HCT116 (cell line): ENCODE measurements around the gene G3BP1.

ENCODE experiments used
- ELF1 ChIP-seq: IDR thresholded peaks from 2 replicates; pipeline ENCODE4 v1.6.1; 2012; ENCODE audit warnings: low read depth, borderline replicate concordance
- EZH2 ChIP-seq: fragments of 200-600 bp; sonication (generic); IDR thresholded peaks from 2 replicates; pipeline ENCODE4 v1.6.1; 2017; ENCODE audit warnings: antibody characterized with exemption, mixed run types
- EZH2phosphoT487 ChIP-seq: fragments of 200-600 bp; IDR thresholded peaks from 2 replicates; pipeline ENCODE4 v1.6.1; 2018; ENCODE audit warnings: antibody characterized with exemption, borderline replicate concordance
- JUND ChIP-seq: IDR thresholded peaks from 2 replicates; pipeline ENCODE4 v1.6.1; 2012
- POLR2A ChIP-seq: IDR thresholded peaks from 2 replicates; pipeline ENCODE4 v1.7.0; 2011; ENCODE audit warnings: borderline replicate concordance; ENCODE audit not compliant: insufficient read depth, insufficient read length; ENCODE audit errors: extremely low read depth
- RAD21 ChIP-seq: IDR thresholded peaks from 2 replicates; pipeline ENCODE4 v1.6.1; 2012; ENCODE audit warnings: low read depth, mild to moderate bottlenecking
- SIN3A ChIP-seq: IDR thresholded peaks from 2 replicates; pipeline ENCODE4 v1.6.1; 2012; ENCODE audit warnings: low read depth
- SRF ChIP-seq: IDR thresholded peaks from 2 replicates; pipeline ENCODE4 v1.6.1; 2012; ENCODE audit warnings: low read depth
- YY1 ChIP-seq: IDR thresholded peaks from 2 replicates; pipeline ENCODE4 v1.6.1; 2011; ENCODE audit warnings: low read length, low read depth, moderate library complexity, mild to moderate bottlenecking; ENCODE audit not compliant: insufficient replicate concordance; ENCODE audit errors: extremely low read depth
- TF ChIP-seq, protein P1 (sequence below), 3 experiments: fragments of 200-600 bp in 1 of 3; sonication (generic) in 1 of 3; IDR thresholded peaks in 2 of 3; conservative IDR thresholded peaks in 1 of 3; 2 replicates each; pipeline ENCODE4 v1.5.1; 2012 to 2017; ENCODE audit warnings: low read depth in 2 of 3, low read length in 2 of 3, antibody characterized with exemption in 1 of 3, borderline replicate concordance in 1 of 3, control low read depth in 1 of 3, mild to moderate bottlenecking in 1 of 3, mixed read lengths in 1 of 3, mixed run types in 1 of 3, moderate library complexity in 1 of 3; ENCODE audit not compliant: insufficient read depth in 1 of 3
- TF ChIP-seq, protein P2 (sequence below): IDR thresholded peaks from 2 replicates; pipeline ENCODE4 v1.6.1; 2012; ENCODE audit warnings: low read depth
- TF ChIP-seq, protein P3 (sequence below): IDR thresholded peaks from 2 replicates; pipeline ENCODE4 v1.6.1; 2012

DNA sequence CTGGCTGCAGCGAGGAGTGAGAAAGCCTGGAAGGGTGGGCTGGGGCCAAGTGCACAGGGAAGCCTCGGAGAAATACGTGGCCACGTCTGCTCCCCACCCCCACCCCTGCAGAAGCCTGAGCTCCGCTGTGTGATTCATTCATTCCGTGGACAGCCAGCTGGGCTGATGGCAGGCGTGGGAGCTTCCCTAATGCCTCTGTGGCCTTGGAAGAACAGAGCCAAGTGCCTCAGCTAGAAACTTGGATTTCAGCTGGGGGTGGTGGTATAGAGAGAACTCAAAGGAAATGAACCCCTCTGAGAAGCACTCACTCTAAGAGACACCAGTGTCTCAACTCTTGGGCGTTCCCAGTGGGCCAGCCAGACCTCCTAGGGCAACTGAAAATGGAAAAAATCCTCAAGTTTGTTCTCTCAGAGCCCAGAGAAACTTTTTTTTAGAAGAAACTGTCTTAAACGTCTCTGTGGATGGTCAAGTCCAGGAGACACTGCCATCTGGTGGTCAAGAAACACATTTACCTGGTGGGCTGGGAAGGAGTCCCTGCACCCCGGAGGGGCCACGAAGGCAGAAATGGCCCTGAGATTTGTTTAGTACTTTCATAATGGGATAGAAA, 31.3 kb upstream of the G3BP1 start:
- TF ChIP-seq, protein P1, sequence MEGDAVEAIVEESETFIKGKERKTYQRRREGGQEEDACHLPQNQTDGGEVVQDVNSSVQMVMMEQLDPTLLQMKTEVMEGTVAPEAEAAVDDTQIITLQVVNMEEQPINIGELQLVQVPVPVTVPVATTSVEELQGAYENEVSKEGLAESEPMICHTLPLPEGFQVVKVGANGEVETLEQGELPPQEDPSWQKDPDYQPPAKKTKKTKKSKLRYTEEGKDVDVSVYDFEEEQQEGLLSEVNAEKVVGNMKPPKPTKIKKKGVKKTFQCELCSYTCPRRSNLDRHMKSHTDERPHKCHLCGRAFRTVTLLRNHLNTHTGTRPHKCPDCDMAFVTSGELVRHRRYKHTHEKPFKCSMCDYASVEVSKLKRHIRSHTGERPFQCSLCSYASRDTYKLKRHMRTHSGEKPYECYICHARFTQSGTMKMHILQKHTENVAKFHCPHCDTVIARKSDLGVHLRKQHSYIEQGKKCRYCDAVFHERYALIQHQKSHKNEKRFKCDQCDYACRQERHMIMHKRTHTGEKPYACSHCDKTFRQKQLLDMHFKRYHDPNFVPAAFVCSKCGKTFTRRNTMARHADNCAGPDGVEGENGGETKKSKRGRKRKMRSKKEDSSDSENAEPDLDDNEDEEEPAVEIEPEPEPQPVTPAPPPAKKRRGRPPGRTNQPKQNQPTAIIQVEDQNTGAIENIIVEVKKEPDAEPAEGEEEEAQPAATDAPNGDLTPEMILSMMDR (IDR thresholded peaks at IDR 0.05 in 2 of 3, conservative IDR thresholded peaks at IDR 0.05 in 1 of 3; ENCODE audit: borderline replicate concordance in 1 of 3, insufficient read depth in 1 of 3, low read depth in 2 of 3, low read length in 2 of 3) = peak in 2 of 3 experiments; percentile 82 to 96; a peak in 4 of 6 replicates
- TF ChIP-seq JUND (no peak), ELF1 (no peak), EZH2phosphoT487 (no peak), POLR2A (no peak), RAD21 (no peak), SIN3A (no peak), YY1 (peak; percentile 9), EZH2 (no peak), SRF (no peak)
- TF ChIP-seq, protein P2, sequence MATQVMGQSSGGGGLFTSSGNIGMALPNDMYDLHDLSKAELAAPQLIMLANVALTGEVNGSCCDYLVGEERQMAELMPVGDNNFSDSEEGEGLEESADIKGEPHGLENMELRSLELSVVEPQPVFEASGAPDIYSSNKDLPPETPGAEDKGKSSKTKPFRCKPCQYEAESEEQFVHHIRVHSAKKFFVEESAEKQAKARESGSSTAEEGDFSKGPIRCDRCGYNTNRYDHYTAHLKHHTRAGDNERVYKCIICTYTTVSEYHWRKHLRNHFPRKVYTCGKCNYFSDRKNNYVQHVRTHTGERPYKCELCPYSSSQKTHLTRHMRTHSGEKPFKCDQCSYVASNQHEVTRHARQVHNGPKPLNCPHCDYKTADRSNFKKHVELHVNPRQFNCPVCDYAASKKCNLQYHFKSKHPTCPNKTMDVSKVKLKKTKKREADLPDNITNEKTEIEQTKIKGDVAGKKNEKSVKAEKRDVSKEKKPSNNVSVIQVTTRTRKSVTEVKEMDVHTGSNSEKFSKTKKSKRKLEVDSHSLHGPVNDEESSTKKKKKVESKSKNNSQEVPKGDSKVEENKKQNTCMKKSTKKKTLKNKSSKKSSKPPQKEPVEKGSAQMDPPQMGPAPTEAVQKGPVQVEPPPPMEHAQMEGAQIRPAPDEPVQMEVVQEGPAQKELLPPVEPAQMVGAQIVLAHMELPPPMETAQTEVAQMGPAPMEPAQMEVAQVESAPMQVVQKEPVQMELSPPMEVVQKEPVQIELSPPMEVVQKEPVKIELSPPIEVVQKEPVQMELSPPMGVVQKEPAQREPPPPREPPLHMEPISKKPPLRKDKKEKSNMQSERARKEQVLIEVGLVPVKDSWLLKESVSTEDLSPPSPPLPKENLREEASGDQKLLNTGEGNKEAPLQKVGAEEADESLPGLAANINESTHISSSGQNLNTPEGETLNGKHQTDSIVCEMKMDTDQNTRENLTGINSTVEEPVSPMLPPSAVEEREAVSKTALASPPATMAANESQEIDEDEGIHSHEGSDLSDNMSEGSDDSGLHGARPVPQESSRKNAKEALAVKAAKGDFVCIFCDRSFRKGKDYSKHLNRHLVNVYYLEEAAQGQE = no peak
- TF ChIP-seq, protein P3, sequence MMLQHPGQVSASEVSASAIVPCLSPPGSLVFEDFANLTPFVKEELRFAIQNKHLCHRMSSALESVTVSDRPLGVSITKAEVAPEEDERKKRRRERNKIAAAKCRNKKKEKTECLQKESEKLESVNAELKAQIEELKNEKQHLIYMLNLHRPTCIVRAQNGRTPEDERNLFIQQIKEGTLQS = no peak
